CD4-positive, alpha-beta T cell (primary cell): Measurements from ENCODE around the gene DGLUCY. TPM values are rescaled to one million over a fixed set of nuclear protein-coding genes. Genes with fewer than 3 reads are reported as not detected.
"Not testable (repeated sequence)": the region's sequence is repeated elsewhere in the genome, so short reads cannot be mapped to it uniquely, and the experiment has no call there.

Experiments
- ATAC-seq: fragments of 200-7000 bp; cut with Tn5 transposase; one replicate; pipeline ENCODE4 v1.10.0; 2022; ENCODE audit warnings: mild to moderate bottlenecking; ENCODE audit not compliant: poor library complexity
- CTCF ChIA-PET: fragments of 350-600 bp; sonication (Branson Sonifier 250); formaldehyde crosslinking; loops from one replicate; lab custom pipeline; 2021; ENCODE audit warnings: antibody characterized with exemption, inconsistent platforms; lab: Charles Lee
- POLR2A ChIA-PET: fragments of 350-600 bp; sonication (Branson Sonifier 250); formaldehyde crosslinking; loops from one replicate; lab custom pipeline; 2021; ENCODE audit warnings: antibody characterized with exemption, inconsistent platforms; lab: Charles Lee
- DNase-seq, 14 experiments: peaks; one replicate each; pipeline ENCODE4 v3.0.0-alpha.2; 2013 to 2020; ENCODE audit warnings: mixed read lengths in 2 of 14
- H3K27ac ChIP-seq, 2 donors: one replicate each; pipeline versions ENCODE4 v1.5.1 to v1.7.0; 2013; ENCODE audit warnings: low read length in 2 of 2, low read depth in 1 of 2, mild to moderate bottlenecking in 1 of 2
- H3K27me3 ChIP-seq, 2 experiments: 1 replicate in 1 of 2; 2 replicates in 1 of 2; pipeline versions ENCODE4 v1.6.1 to v1.7.0; 2013; ENCODE audit warnings: low read length in 2 of 2, control low read depth in 1 of 2, mild to moderate bottlenecking in 1 of 2, moderate library complexity in 1 of 2; ENCODE audit not compliant: insufficient read depth in 2 of 2, control insufficient read depth in 1 of 2
- H3K36me3 ChIP-seq: one replicate; pipeline ENCODE4 v1.6.1; 2013; ENCODE audit warnings: low read length, control low read depth; ENCODE audit not compliant: insufficient read depth
- H3K4me1 ChIP-seq: one replicate; pipeline ENCODE4 v1.6.1; 2013; ENCODE audit warnings: low read length, control low read depth; ENCODE audit not compliant: insufficient read depth
- H3K4me3 ChIP-seq: one replicate; pipeline ENCODE4 v1.5.1; 2013; ENCODE audit warnings: mild to moderate bottlenecking, low read length, moderate library complexity
- H3K9me3 ChIP-seq, 2 experiments: 1 replicate in 1 of 2; 2 replicates in 1 of 2; pipeline versions ENCODE4 v1.6.1 to v1.7.0; 2013; ENCODE audit warnings: low read length in 2 of 2, mild to moderate bottlenecking in 2 of 2, control low read depth in 1 of 2, moderate library complexity in 1 of 2; ENCODE audit not compliant: control insufficient read depth in 1 of 2, insufficient read depth in 1 of 2
- H3K27ac Mint-ChIP-seq: one replicate; pipeline ENCODE4 v1.8.0; 2020; ENCODE audit warnings: mixed read lengths
- H3K27me3 Mint-ChIP-seq: one replicate; pipeline ENCODE4 v1.8.0; 2021; ENCODE audit warnings: mixed read lengths
- H3K36me3 Mint-ChIP-seq: one replicate; pipeline ENCODE4 v1.8.0; 2021; ENCODE audit warnings: low read depth, mixed read lengths
- H3K4me1 Mint-ChIP-seq: one replicate; pipeline ENCODE4 v1.8.0; 2021; ENCODE audit warnings: low read depth, mixed read lengths
- H3K4me3 Mint-ChIP-seq: one replicate; pipeline ENCODE4 v1.8.0; 2020; ENCODE audit warnings: mild to moderate bottlenecking, mixed read lengths
- H3K9me3 Mint-ChIP-seq: one replicate; pipeline ENCODE4 v1.8.0; 2020; ENCODE audit warnings: mixed read lengths
- CTCF ChIP-seq: fragments of 200-600 bp; IDR thresholded peaks from one replicate; pipeline ENCODE4 v1.8.0; 2022; ENCODE audit warnings: antibody characterized with exemption, mild to moderate bottlenecking
- intact Hi-C, 2 experiments: fragments of 100-400 bp; cut with DNase I in 1 of 2; cut with micrococcal nuclease in 1 of 2; formaldehyde crosslinking; loops; one replicate each; pipeline versions ENCODE4 v1.15.1 to v1.9.0; 2023 to 2025; cut with DNase I, micrococcal nuclease
- total RNA-seq, 174 experiments: library from RNA in 2 of 174; stranded (reverse) in 2 of 174; gene quantifications; one replicate each; pipeline ENCODE4 v1.2.3 and lab custom pipeline; 2021 to 2026

DGLUCY gene
- total RNA-seq, 2 experiments from 2014 or later, result 33.0 to 34.9 TPM

GRCh38 chr14:91094772-91095171 is 19.1 kb upstream of the DGLUCY start:
- Mint-ChIP-seq H3K27me3 (no peaks in the 10 kb centered on the region), H3K27ac (no peak overlapping the region), H3K4me3 (no peak overlapping the region), H3K36me3 (no peaks in the 10 kb centered on the region), H3K9me3 (no peaks in the 10 kb centered on the region), H3K4me1 (no peaks in the 10 kb centered on the region)
- Histone ChIP-seq H3K4me3 (no peak overlapping the region), H3K27me3 (no peaks in the 10 kb centered on the region), H3K36me3 (no peaks in the 10 kb centered on the region), H3K27ac (no peak overlapping the region), H3K9me3 (no peaks in the 10 kb centered on the region), H3K4me1 (no peaks in the 10 kb centered on the region)
- ATAC-seq (no peak), DNase-seq (no peak)
- ChIA-PET CTCF (interaction anchor here (0.7 kb wide), 1 partner anchor 51 kb away, joined by 3 read pairs; no protein-coding TSS in a partner anchor), POLR2A (no interaction called here)
- no peak for TF ChIP-seq CTCF
- intact Hi-C loops, result no loop called here

GRCh38 chr14:91095178-91095577 is 18.7 kb upstream of the DGLUCY start:
- no peak overlapping the region for H3K27ac ChIP-seq
- ATAC-seq, result no peak
- DNase-seq, result no peak
- ChIA-PET CTCF (interaction anchor here (0.7 kb wide), 1 partner anchor 50 kb away, joined by 3 read pairs; no protein-coding TSS in a partner anchor), POLR2A (no interaction called here)
- Mint-ChIP-seq H3K36me3 (no peaks in the 10 kb centered on the region), H3K9me3 (no peaks in the 10 kb centered on the region), H3K4me3 (no peak overlapping the region), H3K27me3 (no peaks in the 10 kb centered on the region), H3K4me1 (no peaks in the 10 kb centered on the region), H3K27ac (no peak overlapping the region)
- no peaks in the 10 kb centered on the region for H3K4me1 ChIP-seq
- no peak for TF ChIP-seq CTCF
- H3K4me3 ChIP-seq, result no peak overlapping the region
- intact Hi-C loops, result no loop called here
- H3K27me3 ChIP-seq, result no peaks in the 10 kb centered on the region
- no peaks in the 10 kb centered on the region for H3K9me3 ChIP-seq
- no peaks in the 10 kb centered on the region for H3K36me3 ChIP-seq

- H3K9me3 ChIP-seq, H3K4me3 Mint-ChIP-seq, H3K36me3 ChIP-seq, H3K36me3 Mint-ChIP-seq, H3K27ac ChIP-seq, H3K27me3 Mint-ChIP-seq, H3K4me3 ChIP-seq, H3K27ac Mint-ChIP-seq, DNase-seq, H3K9me3 Mint-ChIP-seq, intact Hi-C loops, ATAC-seq, H3K4me1 ChIP-seq, H3K27me3 ChIP-seq, H3K4me1 Mint-ChIP-seq: not testable (repeated sequence)
- ChIA-PET CTCF (interaction anchor here (1.6 kb wide), 1 partner anchor 17 kb away, joined by 5 read pairs; no protein-coding TSS in a partner anchor), POLR2A (interaction anchor here (0.5 to 3.1 kb wide), 4 partner anchors 16 to 429 kb away, joined by 3 to 16 read pairs (median 4); partner anchors contain the start of genes DGLUCY and RPS6KA5)
Measured at GRCh38 chr14:91097657-91098056, 16.2 kb upstream of the DGLUCY start.

- TF ChIP-seq CTCF, result no peak
- intact Hi-C loops, result no loop called here
- Mint-ChIP-seq H3K27ac (no peak overlapping the region), H3K27me3 (no peaks in the 10 kb centered on the region), H3K4me3 (no peak overlapping the region), H3K36me3 (no peaks in the 10 kb centered on the region), H3K4me1 (no peaks in the 10 kb centered on the region), H3K9me3 (no peaks in the 10 kb centered on the region)
- no peak for ATAC-seq
- Histone ChIP-seq H3K4me1 (no peaks in the 10 kb centered on the region), H3K9me3 (no peaks in the 10 kb centered on the region), H3K27ac (no peak overlapping the region), H3K36me3 (no peaks in the 10 kb centered on the region), H3K27me3 (no peaks in the 10 kb centered on the region), H3K4me3 (no peak overlapping the region)
- DNase-seq, result no peak
- ChIA-PET CTCF (interaction anchor here (1.6 kb wide), 1 partner anchor 16 kb away, joined by 5 read pairs; no protein-coding TSS in a partner anchor), POLR2A (interaction anchor here (1.7 to 3.1 kb wide), 2 partner anchors 15 to 37 kb away, joined by 4 to 16 read pairs; partner anchors contain the start of genes DGLUCY and RPS6KA5)
Measured at GRCh38 chr14:91098591-91098990, 15.3 kb upstream of the DGLUCY start.
